ENCODE measurements around the gene MAST4. TPM values are rescaled to one million over a fixed set of nuclear protein-coding genes. Genes with fewer than 3 reads are reported as not detected.
"Not testable (repeated sequence)": the region's sequence is repeated elsewhere in the genome, so short reads cannot be mapped to it uniquely, and the experiment has no call there.

The MAST4 gene
- total RNA-seq, 1 donor: 12.7 TPM

DNA sequence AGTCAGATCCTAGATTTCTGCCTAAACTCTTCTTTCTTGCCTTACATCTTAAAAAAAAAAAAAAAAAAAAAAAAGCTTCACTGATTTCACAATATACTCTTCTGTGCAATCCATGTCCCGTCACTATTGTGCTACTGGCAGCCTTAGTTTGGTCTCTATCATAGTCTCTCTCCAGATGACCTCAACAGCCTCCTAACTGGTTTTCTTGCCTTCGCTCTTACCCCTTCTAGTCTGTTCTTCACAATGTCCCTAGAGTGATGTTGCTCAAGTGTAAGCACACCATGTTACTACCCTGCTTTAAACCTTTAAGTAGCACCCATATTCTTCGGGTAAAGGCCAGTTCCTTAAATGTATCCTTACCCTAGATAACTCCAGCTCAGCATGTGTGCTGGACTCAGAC lies 574.6 kb downstream of the MAST4 start:
- Histone ChIP-seq H3K4me1 (ENCODE audit: insufficient read depth, low read length) (peaks cover 8% of the 10 kb centered on the region), H3K27ac (ENCODE audit: low read depth, low read length) (no peak overlapping the region), H3K4me3 (ENCODE audit: insufficient read depth, low read length) (no peak overlapping the region), H3K9me3 (ENCODE audit: low read depth, low read length) (no peaks in the 10 kb centered on the region), H3K4me2 (ENCODE audit: insufficient read depth, low read length) (no peak overlapping the region), H2AFZ (ENCODE audit: low read length) (no peak overlapping the region), H3K36me3 (ENCODE audit: insufficient read depth, low read length) (no peaks in the 10 kb centered on the region), H3K27me3 (ENCODE audit: insufficient read depth, low read length) (no peaks in the 10 kb centered on the region), H3K79me2 (ENCODE audit: insufficient read depth, low read length) (no peaks in the 10 kb centered on the region), H4K20me1 (ENCODE audit: insufficient read depth, low read length) (no peaks in the 10 kb centered on the region)
- no peak for DNase-seq (ENCODE audit: insufficient read length, low spot score, missing footprints)
- TF ChIP-seq, protein P1, sequence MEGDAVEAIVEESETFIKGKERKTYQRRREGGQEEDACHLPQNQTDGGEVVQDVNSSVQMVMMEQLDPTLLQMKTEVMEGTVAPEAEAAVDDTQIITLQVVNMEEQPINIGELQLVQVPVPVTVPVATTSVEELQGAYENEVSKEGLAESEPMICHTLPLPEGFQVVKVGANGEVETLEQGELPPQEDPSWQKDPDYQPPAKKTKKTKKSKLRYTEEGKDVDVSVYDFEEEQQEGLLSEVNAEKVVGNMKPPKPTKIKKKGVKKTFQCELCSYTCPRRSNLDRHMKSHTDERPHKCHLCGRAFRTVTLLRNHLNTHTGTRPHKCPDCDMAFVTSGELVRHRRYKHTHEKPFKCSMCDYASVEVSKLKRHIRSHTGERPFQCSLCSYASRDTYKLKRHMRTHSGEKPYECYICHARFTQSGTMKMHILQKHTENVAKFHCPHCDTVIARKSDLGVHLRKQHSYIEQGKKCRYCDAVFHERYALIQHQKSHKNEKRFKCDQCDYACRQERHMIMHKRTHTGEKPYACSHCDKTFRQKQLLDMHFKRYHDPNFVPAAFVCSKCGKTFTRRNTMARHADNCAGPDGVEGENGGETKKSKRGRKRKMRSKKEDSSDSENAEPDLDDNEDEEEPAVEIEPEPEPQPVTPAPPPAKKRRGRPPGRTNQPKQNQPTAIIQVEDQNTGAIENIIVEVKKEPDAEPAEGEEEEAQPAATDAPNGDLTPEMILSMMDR (IDR thresholded peaks at IDR 0.05; ENCODE audit: extremely low read depth, low read depth, low read length): no peak

DNA sequence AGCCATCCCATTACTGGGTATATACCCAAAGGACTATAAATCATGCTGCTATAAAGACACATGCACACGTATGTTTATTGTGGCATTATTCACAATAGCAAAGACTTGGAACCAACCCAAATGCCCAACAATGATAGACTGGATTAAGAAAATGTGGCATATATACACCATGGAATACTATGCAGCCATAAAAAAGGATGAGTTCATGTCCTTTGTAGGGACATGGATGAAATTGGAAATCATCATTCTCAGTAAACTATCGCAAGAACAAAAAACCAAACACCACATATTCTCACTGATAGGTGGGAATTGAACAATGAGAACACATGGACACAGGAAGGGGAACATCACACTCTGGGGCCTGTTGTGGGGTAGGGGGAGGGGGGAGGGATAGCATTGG lies 577.2 kb downstream of the MAST4 start:
- H3K79me2 ChIP-seq (ENCODE audit: insufficient read depth, low read length); H3K27me3 ChIP-seq (ENCODE audit: insufficient read depth, low read length); DNase-seq (ENCODE audit: insufficient read length, low spot score, missing footprints); H2AFZ ChIP-seq (ENCODE audit: low read length); H4K20me1 ChIP-seq (ENCODE audit: insufficient read depth, low read length); H3K4me2 ChIP-seq (ENCODE audit: insufficient read depth, low read length); H3K27ac ChIP-seq (ENCODE audit: low read depth, low read length); H3K36me3 ChIP-seq (ENCODE audit: insufficient read depth, low read length); H3K4me3 ChIP-seq (ENCODE audit: insufficient read depth, low read length); H3K9me3 ChIP-seq (ENCODE audit: low read depth, low read length); H3K4me1 ChIP-seq (ENCODE audit: insufficient read depth, low read length): not testable (repeated sequence)

DNA sequence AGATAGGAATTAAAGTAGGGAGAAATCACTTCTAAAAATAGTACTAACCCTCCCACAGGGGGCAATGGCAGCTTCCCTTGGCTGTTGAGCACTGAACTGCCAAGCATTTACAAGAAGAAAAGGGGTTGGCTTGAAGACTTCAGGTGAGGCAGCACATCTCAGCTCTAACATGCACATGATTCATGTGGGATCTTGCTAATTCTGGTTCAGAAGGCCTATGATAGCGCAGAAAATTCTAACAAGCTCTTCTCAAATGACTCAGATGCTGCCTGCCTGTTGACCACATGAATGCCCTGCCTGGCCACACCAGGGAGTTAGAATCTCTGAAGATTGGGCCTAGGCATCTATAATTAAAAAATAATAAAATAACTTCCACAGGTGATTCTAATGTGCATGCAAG lies 577.8 kb downstream of the MAST4 start:
- Histone ChIP-seq H3K36me3 (ENCODE audit: insufficient read depth, low read length) (no peaks in the 10 kb centered on the region), H3K27me3 (ENCODE audit: insufficient read depth, low read length) (no peaks in the 10 kb centered on the region), H3K79me2 (ENCODE audit: insufficient read depth, low read length) (no peaks in the 10 kb centered on the region), H3K9me3 (ENCODE audit: low read depth, low read length) (no peaks in the 10 kb centered on the region), H2AFZ (ENCODE audit: low read length) (no peak overlapping the region), H3K4me3 (ENCODE audit: insufficient read depth, low read length) (no peak overlapping the region), H4K20me1 (ENCODE audit: insufficient read depth, low read length) (no peaks in the 10 kb centered on the region), H3K4me1 (ENCODE audit: insufficient read depth, low read length) (no peaks in the 10 kb centered on the region), H3K27ac (ENCODE audit: low read depth, low read length) (no peak overlapping the region), H3K4me2 (ENCODE audit: insufficient read depth, low read length) (no peak overlapping the region)
- TF ChIP-seq, protein P1 (IDR thresholded peaks at IDR 0.05; ENCODE audit: extremely low read depth, low read depth, low read length): no peak
- no peak for DNase-seq (ENCODE audit: insufficient read length, low spot score, missing footprints)

DNA sequence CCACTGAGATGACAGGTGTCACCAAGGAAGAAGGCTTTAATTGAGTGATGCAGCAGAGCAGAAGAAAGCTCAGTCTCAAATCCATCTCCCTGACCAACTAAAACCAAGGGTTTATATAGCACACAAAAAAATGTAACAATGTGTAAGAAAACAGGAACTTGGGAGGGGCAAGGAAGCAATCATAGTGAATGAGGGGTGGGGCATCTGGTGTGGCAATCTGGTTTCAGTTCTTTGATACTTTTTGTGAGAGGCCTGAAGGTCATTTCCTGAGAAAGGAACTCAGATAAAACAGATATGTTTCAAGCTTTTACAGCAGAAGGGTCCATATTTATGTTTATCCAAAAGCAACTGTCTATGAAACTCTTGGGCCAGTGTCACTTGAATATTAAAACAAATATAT lies 580.7 kb downstream of the MAST4 start:
- Histone ChIP-seq H3K4me3 (ENCODE audit: insufficient read depth, low read length) (no peak overlapping the region), H3K9me3 (ENCODE audit: low read depth, low read length) (no peaks in the 10 kb centered on the region), H2AFZ (ENCODE audit: low read length) (no peak overlapping the region), H3K27me3 (ENCODE audit: insufficient read depth, low read length) (no peaks in the 10 kb centered on the region), H3K36me3 (ENCODE audit: insufficient read depth, low read length) (no peaks in the 10 kb centered on the region), H3K4me2 (ENCODE audit: insufficient read depth, low read length) (no peak overlapping the region), H4K20me1 (ENCODE audit: insufficient read depth, low read length) (no peaks in the 10 kb centered on the region), H3K79me2 (ENCODE audit: insufficient read depth, low read length) (no peaks in the 10 kb centered on the region), H3K4me1 (ENCODE audit: insufficient read depth, low read length) (peaks cover 3% of the 10 kb centered on the region), H3K27ac (ENCODE audit: low read depth, low read length) (no peak overlapping the region)
- DNase-seq (ENCODE audit: insufficient read length, low spot score, missing footprints): no peak
- TF ChIP-seq, protein P1 (IDR thresholded peaks at IDR 0.05; ENCODE audit: extremely low read depth, low read depth, low read length): no peak
